PC-3 (cell line): ENCODE measurements around the gene TSPEAR. TPM values are rescaled to one million over a fixed set of nuclear protein-coding genes. Genes with fewer than 3 reads are reported as not detected.

ENCODE experiments used
- ATAC-seq: fragments of 200-7000 bp; cut with Tn5 transposase; 2 replicates; pipeline ENCODE4 v1.9.1; 2020; ENCODE audit warnings: mild to moderate bottlenecking, moderate library complexity
- BruUV-seq: library from RNA; stranded (reverse); fragments of 400-500 nt; replicated peaks from 2 replicates; lab custom pipeline; 2021; lab: Mats Ljungman, UMichigan
- CTCF ChIA-PET: fragments of 300-600 bp; sonication (Branson Sonifier 250); formaldehyde crosslinking; loops from one replicate; lab custom pipeline; 2022; ENCODE audit warnings: antibody characterized with exemption; lab: Charles Lee
- POLR2A ChIA-PET: fragments of 300-600 bp; sonication (Branson Sonifier 250); formaldehyde crosslinking; loops from one replicate; lab custom pipeline; 2022; ENCODE audit warnings: antibody characterized with exemption; ENCODE audit not compliant: unreplicated experiment; lab: Charles Lee
- DNase-seq: peaks from one replicate; pipeline ENCODE4 v3.0.0-alpha.2; 2015
- H2AFZ ChIP-seq: fragments of 300-600 bp; sonication (generic); 2 replicates; pipeline ENCODE4 v1.6.0; 2016; ENCODE audit warnings: antibody characterized with exemption, low read length
- H3F3A ChIP-seq: fragments of 300-600 bp; sonication (generic); one replicate; pipeline ENCODE4 v1.6.0; 2017; ENCODE audit warnings: antibody characterized with exemption, low read length, control low read depth, mild to moderate bottlenecking; ENCODE audit not compliant: unreplicated experiment
- H3K27ac ChIP-seq: fragments of 300-600 bp; sonication (generic); 2 replicates; pipeline ENCODE4 v1.5.1; 2016; ENCODE audit warnings: mild to moderate bottlenecking, low read length
- H3K27me3 ChIP-seq: fragments of 300-600 bp; sonication (generic); 2 replicates; pipeline ENCODE4 v1.6.1; 2016; ENCODE audit warnings: low read length, mixed read lengths
- H3K36me3 ChIP-seq: fragments of 300-600 bp; sonication (generic); 2 replicates; pipeline ENCODE4 v1.6.1; 2016; ENCODE audit warnings: low read depth, mixed run types, low read length, mixed read lengths
- H3K4me1 ChIP-seq: fragments of 300-600 bp; sonication (generic); 2 replicates; pipeline ENCODE4 v1.5.1; 2016; ENCODE audit warnings: low read length; ENCODE audit not compliant: insufficient read depth
- H3K4me2 ChIP-seq: fragments of 300-600 bp; sonication (generic); 2 replicates; pipeline ENCODE4 v1.6.0; 2016; ENCODE audit warnings: low read length
- H3K4me3 ChIP-seq: fragments of 300-600 bp; sonication (generic); 2 replicates; pipeline ENCODE4 v1.5.1; 2016; ENCODE audit warnings: mild to moderate bottlenecking, low read length, mixed read lengths
- H3K79me2 ChIP-seq: fragments of 300-600 bp; sonication (generic); 2 replicates; pipeline ENCODE4 v1.6.1; 2017; ENCODE audit warnings: low read length, mixed read lengths
- H3K9ac ChIP-seq: fragments of 300-600 bp; sonication (generic); 2 replicates; pipeline ENCODE4 v1.6.0; 2016; ENCODE audit warnings: mild to moderate bottlenecking, low read length
- H3K9me2 ChIP-seq: fragments of 300-600 bp; sonication (generic); replicated peaks from 2 replicates; pipeline ENCODE4 v1.6.1; 2016; ENCODE audit warnings: mixed run types, low read length, mixed read lengths
- H3K9me3 ChIP-seq: fragments of 300-600 bp; sonication (generic); 2 replicates; pipeline ENCODE4 v1.6.1; 2016; ENCODE audit warnings: low read length, mixed read lengths
- H4K20me1 ChIP-seq: fragments of 300-600 bp; sonication (generic); 2 replicates; pipeline ENCODE4 v1.6.1; 2016; ENCODE audit warnings: low read length, mixed read lengths
- EZH2 ChIP-seq: fragments of 300-600 bp; sonication (generic); IDR thresholded peaks from one replicate; pipeline ENCODE4 v1.6.1; 2017; ENCODE audit warnings: antibody characterized with exemption, mild to moderate bottlenecking, low read length; ENCODE audit not compliant: unreplicated experiment
- EZH2phosphoT487 ChIP-seq: fragments of 300-600 bp; sonication (generic); IDR thresholded peaks from 2 replicates; pipeline ENCODE4 v1.6.1; 2018; ENCODE audit warnings: mild to moderate bottlenecking, antibody characterized with exemption, low read length, borderline replicate concordance
- intact Hi-C: fragments of 100-400 bp; cut with micrococcal nuclease; formaldehyde crosslinking; loops from 2 replicates; pipeline ENCODE4 v1.9.0; 2023
- total RNA-seq: library from RNA; depleted of rRNA; stranded (reverse); fragments of >200 nt; gene quantifications from 2 replicates; pipeline ENCODE4 v1.2.3, GENCODE V29; 2014
- TF ChIP-seq, protein P1 (sequence below): fragments of 300-600 bp; sonication (generic); conservative IDR thresholded peaks from 2 replicates; pipeline ENCODE4 v1.5.1; 2017; ENCODE audit warnings: antibody characterized with exemption, low read depth, mild to moderate bottlenecking, low read length

The TSPEAR gene
- total RNA-seq, 1 experiment from 2014 or later: 2.1 TPM

- intact Hi-C loops: no loop called here
- POLR2A ChIA-PET: no interaction called here
- CTCF ChIA-PET: interaction anchor here (2.0 to 2.6 kb wide), 2 partner anchors 233 to 284 kb away, joined by 20 read pairs; no protein-coding TSS in a partner anchor
- H3K36me3 ChIP-seq: no peaks in the 10 kb centered on the region
- no peak overlapping the region for H3K9ac ChIP-seq
- no peaks in the 10 kb centered on the region for H3K9me2 ChIP-seq
- no peaks in the 10 kb centered on the region for H3K79me2 ChIP-seq
- DNase-seq: peak; percentile 76
- H3K27ac ChIP-seq: no peak overlapping the region
- H4K20me1 ChIP-seq: no peaks in the 10 kb centered on the region
- no peak for TF ChIP-seq EZH2phosphoT487
- TF ChIP-seq EZH2: no peak
- TF ChIP-seq, protein P1, sequence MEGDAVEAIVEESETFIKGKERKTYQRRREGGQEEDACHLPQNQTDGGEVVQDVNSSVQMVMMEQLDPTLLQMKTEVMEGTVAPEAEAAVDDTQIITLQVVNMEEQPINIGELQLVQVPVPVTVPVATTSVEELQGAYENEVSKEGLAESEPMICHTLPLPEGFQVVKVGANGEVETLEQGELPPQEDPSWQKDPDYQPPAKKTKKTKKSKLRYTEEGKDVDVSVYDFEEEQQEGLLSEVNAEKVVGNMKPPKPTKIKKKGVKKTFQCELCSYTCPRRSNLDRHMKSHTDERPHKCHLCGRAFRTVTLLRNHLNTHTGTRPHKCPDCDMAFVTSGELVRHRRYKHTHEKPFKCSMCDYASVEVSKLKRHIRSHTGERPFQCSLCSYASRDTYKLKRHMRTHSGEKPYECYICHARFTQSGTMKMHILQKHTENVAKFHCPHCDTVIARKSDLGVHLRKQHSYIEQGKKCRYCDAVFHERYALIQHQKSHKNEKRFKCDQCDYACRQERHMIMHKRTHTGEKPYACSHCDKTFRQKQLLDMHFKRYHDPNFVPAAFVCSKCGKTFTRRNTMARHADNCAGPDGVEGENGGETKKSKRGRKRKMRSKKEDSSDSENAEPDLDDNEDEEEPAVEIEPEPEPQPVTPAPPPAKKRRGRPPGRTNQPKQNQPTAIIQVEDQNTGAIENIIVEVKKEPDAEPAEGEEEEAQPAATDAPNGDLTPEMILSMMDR: peak; percentile 65
- no peak overlapping the region for H3K4me3 ChIP-seq
- H2AFZ ChIP-seq: no peak overlapping the region
- H3K9me3 ChIP-seq: no peaks in the 10 kb centered on the region
- no peaks in the 10 kb centered on the region for H3F3A ChIP-seq
- ATAC-seq: peak; percentile 81
- peaks cover 11% of the 10 kb centered on the region; the same call in 1 of the 2 replicates for H3K4me1 ChIP-seq
- H3K4me2 ChIP-seq: peak overlapping the region; percentile 89
- H3K27me3 ChIP-seq: no peaks in the 10 kb centered on the region
- no TSS peak for BruUV-seq
Measured at GRCh38 chr21:44509539-44509938, 201.8 kb downstream of the TSPEAR start.

DNA sequence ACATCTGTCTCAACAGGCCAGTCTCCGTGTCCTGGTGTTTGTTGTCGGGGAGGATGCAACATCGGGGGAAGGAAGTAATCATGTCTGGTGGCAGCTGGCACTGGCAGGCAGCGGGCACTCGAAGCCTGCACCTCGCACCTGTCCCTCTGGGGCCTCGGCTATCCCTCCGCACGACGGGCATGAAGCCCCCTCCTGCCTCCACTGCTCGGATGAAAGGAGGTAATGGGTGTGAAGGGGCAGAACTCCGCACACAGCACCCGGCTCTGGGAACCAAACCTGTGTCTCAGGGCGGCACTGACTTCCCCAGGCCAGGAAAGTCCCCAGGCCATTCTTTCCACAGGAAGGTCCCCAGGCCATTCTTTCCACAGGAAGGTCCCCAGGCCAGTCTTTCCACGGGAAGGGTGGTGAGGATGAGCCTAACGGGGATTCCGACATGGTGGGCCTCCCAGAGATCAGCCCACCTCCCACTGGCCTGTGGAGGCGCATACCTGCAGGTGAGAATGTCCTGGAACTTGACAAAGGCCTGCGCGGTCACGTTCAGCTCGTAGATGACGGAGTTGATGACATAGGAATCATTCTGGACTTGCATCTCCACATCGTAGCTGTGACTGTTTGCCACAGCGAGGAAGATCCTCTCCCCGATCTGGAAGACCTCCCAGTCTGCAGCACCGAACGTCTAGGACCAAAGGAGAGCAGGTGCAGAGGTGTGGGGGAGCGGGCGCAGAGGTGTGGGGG is 202.5 kb downstream of the TSPEAR start:
- no peak overlapping the region for H3K9ac ChIP-seq
- CTCF ChIA-PET: interaction anchor here (2.6 kb wide), 1 partner anchor 234 kb away, joined by 20 read pairs; no protein-coding TSS in a partner anchor
- no peak overlapping the region for H3K4me3 ChIP-seq
- no peaks in the 10 kb centered on the region for H3F3A ChIP-seq
- H3K9me3 ChIP-seq: no peaks in the 10 kb centered on the region
- no peak for DNase-seq
- H3K4me1 ChIP-seq: peaks cover 11% of the 10 kb centered on the region; the same call in 1 of the 2 replicates
- H3K27ac ChIP-seq: no peak overlapping the region
- POLR2A ChIA-PET: no interaction called here
- no peaks in the 10 kb centered on the region for H3K27me3 ChIP-seq
- H3K79me2 ChIP-seq: no peaks in the 10 kb centered on the region
- H3K4me2 ChIP-seq: no peak overlapping the region
- H2AFZ ChIP-seq: no peak overlapping the region
- H3K36me3 ChIP-seq: no peaks in the 10 kb centered on the region
- no peaks in the 10 kb centered on the region for H3K9me2 ChIP-seq
- TSS peak; percentile 12 for BruUV-seq
- H4K20me1 ChIP-seq: no peaks in the 10 kb centered on the region
- TF ChIP-seq EZH2phosphoT487 (no peak), EZH2 (no peak)
- TF ChIP-seq, protein P1: no peak
- no peak for ATAC-seq
- intact Hi-C loops: no loop called here

GRCh38 chr21:44508426-44508710 is 203.0 kb downstream of the TSPEAR start:
- Histone ChIP-seq H3K36me3 (no peaks in the 10 kb centered on the region), H2AFZ (no peak overlapping the region), H3K4me3 (no peak overlapping the region), H3K4me1 (peaks cover 11% of the 10 kb centered on the region; the same call in 1 of the 2 replicates), H4K20me1 (no peaks in the 10 kb centered on the region), H3K79me2 (no peaks in the 10 kb centered on the region), H3K27me3 (no peaks in the 10 kb centered on the region), H3K9ac (no peak overlapping the region), H3K27ac (no peak overlapping the region), H3F3A (no peaks in the 10 kb centered on the region), H3K4me2 (no peak overlapping the region), H3K9me3 (no peaks in the 10 kb centered on the region), H3K9me2 (no peaks in the 10 kb centered on the region)
- ATAC-seq: no peak
- no TSS peak for BruUV-seq
- intact Hi-C loops: no loop called here
- POLR2A ChIA-PET: no interaction called here
- CTCF ChIA-PET: no interaction called here
- DNase-seq: no peak
- TF ChIP-seq EZH2phosphoT487 (no peak), EZH2 (no peak)
- TF ChIP-seq, protein P1: no peak
